Measurements from ENCODE around the gene FGFBP2.

FGFBP2 gene

GRCh38 chr4:15971068-15971801 lies 8.3 kb upstream of the FGFBP2 start:
- no peak for DNase-seq (ENCODE audit: insufficient read length, low spot score)
- FAIRE-seq: no peak

DNA sequence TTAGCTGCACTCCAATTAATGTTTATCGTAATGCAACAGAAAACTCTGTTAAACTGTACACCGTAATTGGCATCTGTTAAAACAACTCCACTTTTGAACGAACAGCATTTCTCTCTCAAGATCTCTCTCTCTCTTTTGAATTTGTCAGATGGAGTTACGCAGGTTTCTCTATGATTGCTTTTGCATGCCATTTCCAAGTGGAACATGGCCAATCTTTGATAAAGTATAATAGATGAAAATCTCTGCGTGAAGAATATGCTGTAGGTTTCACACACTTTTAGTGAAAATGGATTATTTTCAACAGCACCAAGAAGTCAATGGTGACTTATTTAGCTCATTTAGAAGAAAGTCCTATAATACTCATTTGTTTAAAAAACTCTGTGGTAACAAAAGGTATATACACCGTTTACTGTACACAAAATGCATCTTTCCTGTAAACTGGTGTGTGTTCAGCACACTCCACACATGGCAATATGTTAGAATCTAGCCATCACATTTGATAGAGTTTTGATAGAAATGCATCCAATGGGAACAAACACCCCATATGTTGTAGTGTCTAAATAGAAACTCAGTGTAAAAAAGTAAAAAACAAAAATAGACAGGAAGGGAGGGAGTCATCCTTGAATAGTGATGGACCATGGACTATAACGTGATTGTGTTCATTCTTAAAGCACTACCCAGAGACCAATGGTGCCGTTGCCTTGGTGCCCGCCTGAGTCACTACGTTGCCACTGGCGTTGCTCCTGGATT lies 5.8 kb upstream of the FGFBP2 start:
- FAIRE-seq (no peak), DNase-seq (ENCODE audit: insufficient read length, low spot score) (no peak)

DNA sequence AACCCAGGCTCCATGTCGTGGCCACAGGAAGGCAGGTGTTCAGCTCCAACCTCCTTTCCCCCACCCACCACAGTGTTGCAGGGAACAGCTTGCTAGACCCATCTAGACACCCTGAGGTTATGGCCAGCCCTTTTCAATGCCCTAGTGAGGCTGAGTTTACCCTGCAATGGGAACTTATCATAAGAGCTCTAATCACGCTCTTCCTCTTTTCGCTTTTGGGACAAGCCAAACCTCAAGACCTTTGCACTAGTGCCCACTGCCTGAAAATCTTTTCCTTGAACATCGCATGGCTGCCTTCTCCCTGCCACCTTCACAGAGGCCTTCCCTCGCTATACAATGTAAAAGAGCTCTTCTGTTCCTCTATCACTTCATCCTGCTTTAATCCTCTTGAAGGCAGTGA lies 2.4 kb upstream of the FGFBP2 start:
- no peak for FAIRE-seq

DNA sequence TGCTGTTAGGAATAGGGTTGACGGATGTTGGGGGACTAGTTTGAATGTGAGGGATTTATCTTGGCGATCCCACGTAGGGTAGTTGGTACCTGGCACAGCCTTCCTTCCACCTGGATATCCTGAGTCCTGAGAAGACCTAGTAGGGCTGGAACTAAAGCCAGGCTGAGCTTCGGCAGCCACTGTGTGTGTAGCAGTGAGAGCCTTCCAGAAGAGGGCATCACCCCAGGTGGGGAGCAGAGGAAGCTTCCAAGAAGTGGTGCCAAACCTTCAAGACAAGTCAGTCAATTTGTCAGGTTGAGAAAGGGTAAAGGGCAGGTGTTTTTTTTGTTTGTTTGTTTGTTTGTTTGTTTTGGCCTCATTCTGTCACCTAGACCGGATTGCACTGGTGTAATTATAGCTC lies 1.2 kb upstream of the FGFBP2 start:
- DNase-seq (ENCODE audit: insufficient read length, low spot score) (no peak), FAIRE-seq (no peak)

More for the DNA sequence above, 2.4 kb upstream of the FGFBP2 start:
- no peak for DNase-seq (ENCODE audit: insufficient read length, low spot score)

DNA sequence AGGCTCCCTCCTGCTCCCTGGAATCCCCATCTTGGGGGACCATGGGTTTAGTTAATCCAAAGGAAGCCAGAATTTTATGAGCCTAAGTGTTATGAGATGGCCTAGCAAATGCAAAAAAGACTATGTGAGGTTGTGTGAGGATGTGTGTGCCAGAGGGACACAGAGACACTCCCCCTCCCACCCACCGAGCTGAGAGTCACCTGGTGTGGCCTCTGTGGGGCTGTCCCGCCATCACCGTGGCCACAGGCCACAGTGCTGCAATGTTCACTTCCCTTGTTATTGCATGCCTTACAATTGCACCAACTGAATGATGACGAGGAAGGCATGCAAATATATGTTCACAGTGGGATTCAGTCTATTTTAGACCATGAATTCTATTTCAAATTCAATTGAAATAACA lies 601 bp upstream of the FGFBP2 start:
- DNase-seq (ENCODE audit: insufficient read length, low spot score): no peak
- FAIRE-seq: no peak

DNA sequence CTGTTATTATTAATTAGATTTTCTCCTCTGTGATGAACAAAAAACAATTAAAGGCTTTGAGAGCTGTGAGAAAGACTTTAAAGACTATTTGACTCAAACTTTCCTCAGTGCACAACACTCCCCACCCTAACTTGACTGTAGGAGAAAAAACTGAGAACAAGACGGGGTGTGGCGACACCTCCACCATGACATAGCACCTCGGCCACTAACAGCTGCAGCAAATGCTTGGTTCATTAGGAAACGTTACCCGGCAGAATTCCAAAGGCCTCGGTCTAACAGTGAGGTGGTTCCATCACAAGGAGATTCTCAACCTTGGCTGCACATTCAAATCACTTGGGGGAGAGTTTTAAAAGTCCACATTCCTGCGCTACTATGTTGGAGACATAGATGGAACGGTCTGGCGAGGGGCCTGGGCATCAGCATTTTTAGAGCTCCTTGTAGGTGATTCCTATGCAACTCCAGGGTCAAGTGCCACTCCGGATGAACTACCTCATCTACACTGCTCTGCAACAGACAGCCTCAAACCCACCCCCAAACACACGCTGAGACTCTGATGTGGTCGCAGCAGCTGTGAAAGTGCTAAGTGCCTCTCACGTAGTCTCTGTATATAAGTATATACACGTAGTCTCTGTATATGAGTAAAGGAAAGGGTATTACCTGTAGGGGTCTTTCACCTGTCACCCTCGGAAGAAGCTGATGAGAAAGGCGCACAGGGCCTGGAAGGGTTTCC lies 1.0 kb downstream of the FGFBP2 start:
- no peak for DNase-seq (ENCODE audit: insufficient read length, low spot score)
- no peak for FAIRE-seq

DNA sequence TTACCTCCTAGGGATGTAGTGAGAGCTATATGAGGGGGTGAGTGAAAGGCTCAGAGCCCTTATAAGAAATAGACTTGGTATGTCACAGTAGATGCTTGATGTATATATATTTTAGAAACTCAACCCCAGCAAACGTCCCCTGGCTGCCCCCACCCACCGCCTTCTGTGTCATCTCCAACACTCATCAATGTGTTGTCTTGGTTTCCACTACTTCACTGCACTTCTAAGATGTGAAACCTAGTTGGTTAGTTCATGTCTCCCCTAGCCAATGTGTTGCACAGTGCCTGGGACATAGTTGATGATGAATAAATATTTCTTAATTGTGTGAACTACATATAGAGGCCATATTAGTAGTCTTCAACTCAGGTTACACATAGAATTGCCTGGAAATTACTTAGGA lies 4.4 kb downstream of the FGFBP2 start:
- no peak for DNase-seq (ENCODE audit: insufficient read length, low spot score)
- FAIRE-seq: no peak

GRCh38 chr4:15956179-15956850 lies 6.7 kb downstream of the FGFBP2 start:
- DNase-seq (ENCODE audit: insufficient read length, low spot score) (peak; percentile 74), FAIRE-seq (peak; percentile 87)

DNA sequence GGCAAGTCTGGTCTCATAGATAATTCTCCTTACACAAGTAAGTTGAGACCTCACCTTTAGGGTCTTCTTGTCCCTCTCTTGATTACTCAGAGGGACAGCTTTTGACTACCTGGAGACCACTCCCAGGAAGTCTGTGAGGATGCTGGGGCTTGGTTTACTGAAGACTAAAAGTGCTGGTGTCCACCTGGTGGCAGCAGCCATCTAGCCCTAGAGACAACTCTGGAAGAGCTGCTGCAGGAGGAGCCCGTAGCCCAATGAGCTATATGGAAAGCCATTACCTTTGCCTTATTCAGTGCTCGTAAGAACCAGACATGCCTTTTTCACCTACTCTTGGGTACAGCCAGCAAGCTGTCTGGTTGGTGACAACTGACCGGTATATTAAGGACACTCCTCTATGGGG lies 7.3 kb downstream of the FGFBP2 start:
- no peak for FAIRE-seq
- no peak for DNase-seq (ENCODE audit: insufficient read length, low spot score)

DNA sequence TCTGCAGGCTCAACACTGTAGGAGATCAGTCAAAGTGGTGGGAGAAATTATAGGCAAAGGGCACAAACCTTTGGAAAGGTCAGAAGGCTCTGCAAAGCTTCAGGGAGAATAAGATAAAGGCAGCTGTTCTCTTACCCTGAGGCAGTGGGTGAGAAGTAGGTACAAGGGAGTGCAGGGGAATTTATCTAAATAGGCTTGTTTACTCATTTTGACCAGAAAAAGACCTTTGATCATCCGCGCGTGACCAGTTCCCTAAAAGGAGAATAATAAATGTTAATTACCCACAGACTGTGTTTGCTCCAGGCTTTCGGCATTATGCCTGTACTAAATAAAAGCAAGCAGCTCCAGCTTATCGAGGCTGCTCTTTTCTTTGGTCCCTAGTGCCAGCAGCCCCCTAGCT lies 9.3 kb downstream of the FGFBP2 start:
- no peak for DNase-seq (ENCODE audit: insufficient read length, low spot score)
- no peak for FAIRE-seq

DNA sequence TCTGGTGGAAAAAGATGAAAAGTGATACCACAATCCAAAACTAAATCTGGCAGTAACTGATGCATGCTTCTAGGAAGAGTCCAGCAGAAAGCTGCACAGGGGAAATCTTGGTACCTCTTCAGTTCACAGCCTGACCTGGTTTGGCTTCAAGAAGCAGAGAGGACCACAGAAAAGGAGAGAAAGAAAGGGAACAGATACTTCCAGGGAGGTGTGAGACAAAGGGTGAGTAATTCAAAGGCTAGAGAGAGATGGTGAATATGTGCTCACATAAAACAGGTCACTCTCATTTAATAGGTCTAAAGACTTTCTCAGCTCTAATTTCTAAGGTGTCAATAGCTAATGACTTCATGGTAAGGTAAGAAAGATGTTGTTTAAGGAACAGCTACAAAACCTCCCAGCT lies 11.2 kb downstream of the FGFBP2 start:
- FAIRE-seq (no peak), DNase-seq (ENCODE audit: insufficient read length, low spot score) (no peak)

GRCh38 chr4:15948826-15949225 lies 14.1 kb downstream of the FGFBP2 start:
- FAIRE-seq: no peak
- no peak for DNase-seq (ENCODE audit: insufficient read length, low spot score)

DNA sequence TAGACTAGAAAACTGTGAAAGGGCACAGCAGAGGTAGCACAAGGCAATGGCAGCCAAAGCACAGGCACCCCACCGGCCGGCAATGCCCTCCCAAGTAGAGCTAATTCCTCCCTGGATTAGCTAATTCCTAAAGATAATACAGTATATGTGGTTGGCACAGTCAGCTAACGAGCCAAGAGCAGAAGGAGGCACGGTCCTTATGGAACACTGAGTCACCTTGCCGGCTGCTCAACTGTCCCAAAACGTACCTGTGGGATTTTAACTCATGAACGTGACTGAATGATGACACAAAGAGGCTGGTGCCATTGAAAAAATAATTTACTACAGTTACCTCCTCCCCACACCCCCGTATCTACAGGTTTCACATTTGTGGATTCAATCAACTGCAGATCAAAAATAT lies 15.3 kb downstream of the FGFBP2 start:
- DNase-seq (ENCODE audit: insufficient read length, low spot score) (no peak), FAIRE-seq (no peak)

DNA sequence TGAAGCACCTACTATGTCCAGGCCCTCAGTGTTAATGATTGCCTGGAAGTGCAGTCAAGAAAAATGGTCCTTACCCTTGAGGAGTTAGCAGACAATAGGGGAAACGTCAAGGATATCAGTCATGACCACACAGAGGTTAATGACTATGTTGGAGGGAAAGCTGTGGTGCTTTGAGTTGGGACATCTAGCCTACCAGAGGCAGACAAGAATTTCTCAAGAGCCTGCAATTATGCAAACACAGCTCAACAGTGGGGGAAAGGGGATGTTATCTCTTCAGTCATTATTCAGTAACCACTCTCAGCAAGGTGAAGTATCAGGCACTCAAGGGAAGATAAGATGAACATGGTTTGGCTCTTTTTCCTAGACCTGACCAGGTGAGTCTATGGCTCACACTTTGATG lies 17.5 kb downstream of the FGFBP2 start:
- DNase-seq (ENCODE audit: insufficient read length, low spot score): no peak
- no peak for FAIRE-seq

GRCh38 chr4:15944895-15945294 lies 18.1 kb downstream of the FGFBP2 start:
- FAIRE-seq: no peak

GRCh38 chr4:15942283-15942682 lies 20.7 kb downstream of the FGFBP2 start:
- no peak for FAIRE-seq
- no peak for DNase-seq (ENCODE audit: insufficient read length, low spot score)

More at GRCh38 chr4:15944895-15945294, 18.1 kb downstream of the FGFBP2 start:
- no peak for DNase-seq (ENCODE audit: insufficient read length, low spot score)

DNA sequence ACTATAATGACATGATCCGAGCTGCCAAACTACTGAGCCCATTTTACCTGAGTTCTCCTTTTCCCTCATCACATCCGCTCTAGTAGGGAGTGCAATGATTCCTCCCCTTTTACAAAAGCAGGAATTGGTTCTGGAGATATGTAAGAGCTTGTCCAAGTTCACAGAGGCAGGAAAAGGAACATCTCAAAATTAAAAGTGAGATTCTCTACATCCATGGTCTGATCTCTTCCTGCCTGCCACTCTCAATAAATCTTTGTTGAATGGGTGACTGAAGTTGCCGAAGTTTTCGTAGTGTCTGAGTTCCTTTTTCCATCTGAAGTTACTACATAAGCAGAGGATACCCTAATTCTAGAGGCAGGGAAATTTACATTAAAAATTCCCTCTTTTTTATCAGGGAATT lies 24.3 kb downstream of the FGFBP2 start, which contains the start of gene FGFBP1:
TSS of gene FGFBP1 (minus strand) at position 101 of the 400 bp plus-strand sequence. CDS start 2,108 bp downstream, outside the sequence.
- no peak for FAIRE-seq

GRCh38 chr4:15938182-15938581 lies 24.8 kb downstream of the FGFBP2 start:
- DNase-seq (ENCODE audit: insufficient read length, low spot score) (no peak), FAIRE-seq (no peak)

More for the DNA sequence above, 24.3 kb downstream of the FGFBP2 start, which contains the start of gene FGFBP1:
- DNase-seq (ENCODE audit: insufficient read length, low spot score): no peak

DNA sequence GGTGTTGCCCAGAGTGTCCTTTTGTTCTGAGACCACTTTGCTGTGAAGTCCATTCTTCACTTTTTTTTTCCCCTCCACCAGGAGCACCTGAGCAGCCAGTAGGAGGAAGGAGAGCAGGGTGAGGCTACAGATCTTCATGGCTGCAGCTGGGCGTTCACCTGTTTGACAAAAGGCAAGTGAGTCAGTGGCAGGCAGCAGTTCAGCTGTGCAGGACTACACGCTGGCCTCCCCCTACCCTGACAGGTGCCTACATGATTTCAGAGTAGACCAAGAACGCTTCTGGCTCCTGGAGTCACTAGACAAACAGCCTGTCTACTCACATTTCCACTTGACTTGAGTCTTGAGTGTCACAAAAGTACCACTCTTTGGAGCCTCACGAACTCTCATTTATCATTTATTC lies 26.5 kb downstream of the FGFBP2 start:
- FAIRE-seq (no peak), DNase-seq (ENCODE audit: insufficient read length, low spot score) (no peak)

GRCh38 chr4:15935504-15936402 lies 27.2 kb downstream of the FGFBP2 start:
- no peak for DNase-seq (ENCODE audit: insufficient read length, low spot score)
- FAIRE-seq: no peak

Data from HTR-8/SVneo (cell line).